Stimulated activated CD8-positive, alpha-beta memory T cell treated with anti-CD3 and anti-CD28 coated beads, Interleukin-7, amount 100 ng/mL, for 1 hour (primary cell): Measurements from ENCODE around the gene DYRK1B.

ENCODE experiments used
- DNase-seq, 2 donors: peaks; one replicate each; pipeline ENCODE4 v3.0.0-alpha.2; 2020; ENCODE audit warnings: low read depth in 2 of 2

Gene DYRK1B

DNA sequence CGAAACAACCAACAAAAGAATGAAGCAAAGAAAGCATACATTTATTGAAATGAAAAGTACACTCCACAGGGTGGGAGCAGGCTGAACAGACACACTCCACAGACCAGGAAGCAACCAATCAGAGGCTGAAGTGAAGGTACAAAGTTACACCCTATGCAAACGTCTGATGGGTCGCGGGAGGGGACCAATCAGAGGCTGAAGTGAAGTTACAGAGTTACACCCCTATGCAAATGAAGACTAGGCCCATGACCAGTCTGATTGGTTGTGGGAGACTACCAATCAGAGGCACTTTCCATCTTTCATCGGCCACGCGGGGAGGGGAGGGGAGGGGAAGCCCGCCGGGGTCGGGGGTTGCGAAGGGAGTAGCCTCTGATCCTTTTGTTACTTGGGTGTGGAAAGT is 24.6 kb upstream of the DYRK1B start:
- DNase-seq, result no peak

DNA sequence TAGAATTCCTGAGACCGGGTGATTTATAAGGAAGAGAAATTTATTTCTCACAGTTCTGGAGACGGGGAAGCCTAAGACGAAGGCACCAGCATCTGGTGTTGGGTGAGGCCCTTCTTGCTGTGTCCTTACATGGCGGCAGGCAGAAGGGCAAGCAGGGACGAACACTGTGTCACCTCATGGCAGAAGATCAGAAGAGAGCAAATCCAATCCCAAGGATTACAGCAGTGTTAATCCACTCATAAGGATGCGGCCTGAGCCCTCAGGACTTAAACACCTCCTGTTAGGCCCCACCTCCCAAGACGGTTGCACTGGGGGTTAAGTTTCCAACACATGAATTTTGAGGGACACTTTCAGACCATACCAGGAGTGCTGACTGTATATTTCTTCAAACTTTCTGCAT is 18.9 kb upstream of the DYRK1B start:
- no peak for DNase-seq

DNA sequence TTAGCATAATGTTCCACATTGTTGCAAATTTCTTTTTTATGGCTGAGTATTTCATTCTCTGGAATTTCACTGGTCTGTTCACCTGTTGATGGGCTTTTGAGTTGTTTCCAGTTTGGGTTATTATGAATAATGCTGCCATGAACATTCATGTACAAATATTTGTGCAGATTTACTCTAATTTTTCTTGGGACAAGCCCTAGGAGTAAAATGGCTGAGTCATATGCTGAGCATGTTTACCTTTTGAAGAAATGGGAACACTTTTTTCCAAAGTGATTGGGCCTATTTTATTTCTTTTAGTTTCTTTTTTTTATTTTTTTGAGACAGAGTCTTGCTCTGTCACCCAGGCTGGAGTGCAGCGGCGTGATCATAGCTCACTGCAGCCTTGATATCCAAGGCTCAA is 16.9 kb upstream of the DYRK1B start:
- DNase-seq, result no peak

DNA sequence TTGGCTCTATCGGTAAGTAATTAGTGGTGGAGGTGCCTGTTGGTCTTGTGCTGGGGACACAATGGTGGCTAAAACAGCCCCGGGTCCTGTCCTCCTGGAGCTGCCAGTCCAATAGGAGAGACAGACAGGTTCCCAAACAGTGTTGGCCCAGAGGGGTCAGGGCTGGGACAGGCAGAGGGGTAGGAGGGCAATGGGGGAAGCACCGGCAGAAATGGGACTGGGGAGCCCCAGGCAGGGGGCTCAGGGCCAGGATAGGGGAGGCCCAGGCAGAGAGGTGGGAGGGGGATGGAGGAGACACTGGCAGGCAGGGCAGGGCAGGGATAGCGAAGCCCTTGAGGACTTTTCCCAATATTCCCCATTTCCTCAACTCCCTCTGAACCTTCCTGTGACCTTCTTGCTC is 14.4 kb upstream of the DYRK1B start:
- DNase-seq, result no peak

DNA sequence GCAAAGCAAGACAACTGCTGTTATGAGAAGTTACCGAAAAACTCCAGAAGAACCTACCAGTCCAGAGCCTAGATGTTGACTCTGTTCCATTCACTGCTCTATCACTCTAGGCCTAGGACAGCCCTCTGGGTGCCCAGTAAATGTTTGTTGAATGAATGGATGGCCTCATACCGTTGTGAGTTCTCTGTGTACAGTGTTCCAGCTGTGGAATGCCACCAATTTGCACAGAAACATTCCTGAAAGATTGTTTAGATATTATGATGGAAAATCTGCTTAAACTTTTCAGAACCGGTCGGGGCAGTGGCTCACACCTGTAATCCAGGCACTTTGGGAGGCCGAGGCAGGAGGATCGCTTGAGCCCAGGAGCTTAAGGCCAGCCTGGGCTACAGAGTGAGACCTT is 13.6 kb upstream of the DYRK1B start:
- no peak for DNase-seq

DNA sequence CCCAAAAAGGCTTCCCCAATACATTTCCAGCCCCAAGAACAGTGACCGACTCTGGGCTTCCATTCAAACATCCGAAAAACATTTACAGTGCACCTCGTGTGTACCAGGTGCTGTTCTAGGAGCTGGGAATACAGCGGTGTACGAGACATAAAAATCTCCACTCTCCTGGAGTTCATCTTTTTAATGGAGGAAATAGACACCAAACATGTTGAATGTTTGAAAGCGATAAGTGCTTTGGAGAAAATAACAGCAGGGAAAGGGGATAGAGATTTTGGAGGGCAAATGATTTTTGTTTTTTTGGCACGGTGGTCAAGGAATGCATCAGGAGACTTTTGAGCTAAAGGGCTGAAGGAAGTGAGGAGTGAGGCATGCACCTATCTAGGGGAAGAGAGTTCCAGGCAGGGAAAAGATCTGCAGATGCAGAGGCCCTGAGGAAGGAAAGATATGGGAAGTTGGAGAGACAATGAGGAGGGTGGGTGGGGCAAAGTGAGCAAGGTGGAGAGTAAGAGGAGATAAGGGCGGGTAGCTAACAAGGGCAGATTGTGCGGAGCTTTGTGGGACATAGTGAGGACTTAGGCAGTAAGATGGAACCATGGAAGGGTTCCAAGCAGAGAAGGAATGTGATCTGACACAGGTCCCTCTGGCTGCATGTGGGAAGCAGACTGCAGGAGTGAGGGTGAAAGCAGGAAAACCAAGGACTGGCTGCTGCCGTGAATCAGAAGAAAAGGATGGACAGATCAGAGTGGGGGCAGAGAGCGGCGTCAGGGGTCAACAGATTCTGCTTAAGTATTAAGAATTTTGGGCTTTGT is 12.9 kb upstream of the DYRK1B start:
- DNase-seq, result no peak

DNA sequence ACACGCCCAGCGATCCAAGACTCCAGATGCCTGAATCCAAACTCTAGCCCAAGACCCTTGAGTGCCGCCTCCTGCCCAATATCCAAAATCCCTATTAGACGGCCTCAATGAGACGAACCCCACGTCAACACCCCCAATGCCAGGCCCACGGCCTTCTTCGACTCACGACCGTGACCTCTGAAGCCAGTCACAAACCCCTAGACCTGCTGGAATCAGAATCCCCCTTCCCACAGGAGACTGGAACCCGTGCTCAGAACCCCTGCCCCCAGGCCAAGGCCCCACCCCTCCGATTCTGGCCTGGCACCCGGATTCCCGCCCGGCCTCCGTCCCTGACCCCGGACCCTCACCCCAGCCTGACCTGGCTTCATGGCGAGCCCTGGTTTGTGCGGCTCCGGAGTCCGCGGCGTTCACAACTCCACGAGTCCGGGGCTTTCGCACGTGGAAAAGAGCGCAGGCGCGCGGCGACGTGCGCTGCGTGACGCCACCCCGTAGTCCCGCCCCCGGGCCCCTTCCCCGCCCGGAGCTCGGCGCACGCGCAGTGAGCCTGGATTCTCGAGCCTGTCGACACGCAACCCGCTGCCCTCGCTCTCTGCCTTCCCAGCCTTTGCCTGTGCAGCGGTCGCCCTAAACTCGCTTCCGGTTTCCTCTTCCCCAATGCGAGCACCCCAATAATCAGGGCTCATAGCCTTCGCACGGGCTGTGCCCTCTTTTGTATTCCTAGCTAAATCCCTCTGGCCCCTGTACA is 12.1 kb upstream of the DYRK1B start, which contains the start of gene FBL:
TSS of gene FBL (minus strand) at position 447 of the 745 bp plus-strand sequence. CDS start at position 368, 79 bp downstream.
- DNase-seq, result peak; percentile 97 to 98

DNA sequence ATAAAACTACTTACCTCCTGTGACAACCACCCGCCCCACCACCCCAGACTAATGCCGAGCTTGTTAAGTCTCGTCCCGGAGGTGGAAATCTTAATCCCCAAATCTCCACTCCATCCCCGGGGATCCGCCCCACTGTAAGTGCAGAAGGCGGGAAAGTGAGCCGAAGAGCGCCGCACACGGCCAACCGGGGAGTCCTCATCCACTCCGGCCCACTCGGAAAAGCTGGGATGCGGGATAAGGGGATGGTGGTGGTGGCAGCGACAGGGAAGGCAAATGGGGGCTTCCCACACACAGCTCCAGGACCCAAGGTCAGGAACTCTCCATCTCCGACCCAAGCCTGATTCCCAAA is 11.6 kb upstream of the DYRK1B start:
- DNase-seq, result no peak

DNA sequence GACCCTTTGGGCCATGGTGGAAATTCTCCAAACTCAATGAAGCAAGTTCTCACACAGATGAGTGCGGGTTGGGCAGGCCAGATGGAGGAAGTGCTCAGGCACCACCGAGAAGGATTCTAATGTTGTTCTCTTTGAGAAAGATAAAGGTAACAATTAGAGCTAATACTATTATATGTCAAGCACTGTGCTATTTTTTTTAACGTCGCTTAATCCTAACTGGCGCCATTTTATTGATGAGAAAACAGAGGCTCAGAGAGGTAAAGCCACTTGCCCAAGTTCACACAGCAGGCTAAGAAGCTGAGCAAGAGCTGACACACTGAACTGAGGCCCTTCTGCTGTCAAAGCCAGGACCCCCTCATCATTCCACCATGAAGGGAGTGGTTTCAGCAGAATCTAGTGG is 11.2 kb upstream of the DYRK1B start:
- no peak for DNase-seq

DNA sequence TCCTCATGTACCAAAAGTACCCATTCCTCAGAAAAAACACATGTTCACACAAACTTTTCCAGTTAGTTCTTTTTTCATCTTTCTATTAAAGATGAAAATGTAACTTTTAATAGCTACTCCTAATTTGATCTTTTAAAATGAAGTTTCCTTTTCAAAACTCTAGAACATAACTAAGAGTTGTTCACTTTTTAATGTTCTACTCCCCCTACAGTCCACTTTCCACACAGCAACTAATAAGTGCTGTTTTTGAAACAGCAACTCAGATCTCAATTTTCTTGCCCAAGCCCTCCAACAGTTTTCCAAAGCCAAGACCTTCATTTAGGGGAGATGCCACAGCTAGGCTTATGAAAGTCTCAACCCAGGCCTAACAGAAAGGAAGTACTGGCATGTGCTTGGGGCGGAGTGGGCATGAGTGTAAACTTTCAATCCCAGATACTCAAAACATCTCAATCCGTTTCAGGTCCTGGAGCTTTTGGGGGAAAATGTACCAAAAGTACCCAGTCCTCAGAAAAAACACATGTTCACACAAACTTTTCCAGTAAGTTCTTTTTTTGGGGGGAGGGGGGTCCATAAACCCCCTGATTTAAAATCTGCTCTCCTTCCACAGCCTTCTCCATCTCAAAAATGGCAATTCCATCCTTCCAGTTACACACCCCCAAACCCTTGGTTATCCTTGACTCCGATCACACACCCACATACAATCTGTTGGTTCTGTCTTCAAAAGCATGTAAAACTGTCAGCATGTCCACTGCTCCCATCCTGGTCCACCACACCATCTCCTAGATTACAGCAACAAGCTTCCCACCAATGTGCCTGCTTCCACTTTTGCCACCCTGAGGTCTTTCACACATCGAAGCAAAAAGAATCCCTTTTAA is 10.2 kb upstream of the DYRK1B start:
- no peak for DNase-seq

DNA sequence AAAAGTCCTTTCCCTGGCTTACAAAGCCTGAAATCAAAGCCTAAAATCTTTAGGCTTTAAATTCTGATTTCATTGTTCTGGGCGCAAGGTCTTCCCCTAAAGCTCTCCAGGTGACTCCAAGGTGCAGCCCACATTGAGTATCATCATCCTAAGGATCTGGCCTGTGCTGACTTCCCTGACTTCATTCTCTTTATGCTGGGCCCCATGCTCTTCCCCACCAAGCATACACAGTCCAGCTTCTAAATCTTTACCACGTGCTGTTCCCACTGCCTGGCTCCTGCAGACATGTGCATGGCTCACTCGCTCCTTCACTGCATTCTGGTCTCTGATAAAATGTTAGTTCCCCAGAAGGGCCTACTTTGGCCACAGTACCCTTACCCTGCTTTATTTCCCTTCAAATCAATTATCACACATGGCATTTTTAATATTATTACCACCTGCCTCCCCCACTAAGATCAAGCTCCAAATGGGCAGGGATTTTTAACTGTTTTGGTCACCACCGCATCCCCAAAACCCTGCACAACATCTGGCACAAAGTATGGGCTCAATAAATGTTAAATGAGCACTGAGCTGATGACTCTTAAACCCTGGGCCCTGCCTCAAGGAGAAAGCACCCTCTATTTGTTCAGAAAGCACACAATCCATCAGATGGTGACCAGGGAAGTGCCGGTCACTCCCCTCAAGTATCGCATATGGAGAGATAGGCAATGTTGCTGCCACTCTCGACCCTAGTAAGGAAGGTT is 8.9 kb upstream of the DYRK1B start:
- DNase-seq, result no peak

DNA sequence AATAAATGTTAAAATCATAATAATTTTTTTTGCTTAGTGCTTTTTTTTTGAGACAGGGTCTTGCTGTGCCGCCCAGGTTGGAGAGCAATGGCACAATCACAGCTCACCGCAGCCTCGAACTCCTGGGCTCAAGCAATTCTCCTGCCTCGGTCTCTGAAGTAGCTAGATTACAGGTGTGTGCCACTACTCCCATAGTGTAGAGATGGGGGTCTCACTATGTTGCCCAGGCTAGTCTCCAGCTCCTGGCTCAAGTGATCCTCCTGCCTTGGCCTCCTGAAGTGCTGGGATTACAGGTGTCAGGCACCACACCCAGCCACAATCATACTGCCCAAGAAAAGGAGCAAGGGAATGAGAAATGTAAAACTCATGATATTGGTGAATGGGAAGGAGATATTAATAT is 7.1 kb upstream of the DYRK1B start:
- DNase-seq, result no peak

DNA sequence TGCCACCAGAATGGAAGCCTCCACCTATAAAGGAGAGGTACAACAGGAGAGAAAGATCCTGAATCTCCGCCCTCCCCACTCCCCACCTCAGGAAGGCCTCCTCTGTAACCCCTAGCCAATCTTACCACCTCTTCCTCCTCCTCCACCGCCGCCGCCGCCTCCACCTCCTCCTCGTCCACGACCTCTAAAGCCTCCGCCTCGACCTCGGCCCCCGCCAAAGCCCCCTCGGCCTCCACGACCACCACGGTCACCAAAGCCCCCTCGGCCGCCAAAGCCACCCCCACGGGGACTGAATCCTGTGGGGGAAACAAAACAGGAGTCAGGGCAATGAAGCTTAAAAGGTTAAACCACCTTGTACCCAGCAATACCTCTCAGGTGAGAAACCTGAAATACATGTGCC is 6.5 kb upstream of the DYRK1B start:
- DNase-seq, result no peak

DNA sequence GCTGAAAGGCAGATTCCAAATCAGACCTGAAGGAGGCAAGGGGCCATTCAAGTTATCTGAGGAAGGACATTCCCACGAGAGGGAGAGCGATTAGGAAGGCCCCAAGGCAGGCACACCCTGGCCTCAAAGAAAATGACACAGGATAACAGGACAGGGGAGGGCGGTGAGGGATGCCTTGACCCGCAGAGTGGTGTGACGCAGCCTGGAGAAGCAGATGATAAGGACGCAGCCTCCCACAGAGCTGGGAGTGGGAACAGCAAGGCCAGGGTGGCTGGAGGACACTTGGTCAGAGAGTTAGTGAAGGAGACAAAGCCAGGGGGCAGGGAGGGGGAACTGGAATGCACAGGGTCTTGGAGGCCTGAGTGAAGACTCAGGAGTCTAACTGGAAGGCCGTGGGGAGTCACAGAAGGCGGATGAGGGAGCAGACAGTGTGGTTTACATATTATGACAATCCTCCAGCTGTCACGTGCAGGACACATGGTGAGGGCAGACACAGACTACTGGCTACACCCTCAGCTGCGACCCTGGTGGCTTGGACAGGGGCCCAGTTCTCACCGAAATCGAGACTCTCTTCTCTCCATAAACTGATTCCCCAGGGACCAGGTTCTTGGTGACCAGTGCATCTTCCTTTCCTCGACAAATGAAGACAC is 5.8 kb upstream of the DYRK1B start:
- no peak for DNase-seq

DNA sequence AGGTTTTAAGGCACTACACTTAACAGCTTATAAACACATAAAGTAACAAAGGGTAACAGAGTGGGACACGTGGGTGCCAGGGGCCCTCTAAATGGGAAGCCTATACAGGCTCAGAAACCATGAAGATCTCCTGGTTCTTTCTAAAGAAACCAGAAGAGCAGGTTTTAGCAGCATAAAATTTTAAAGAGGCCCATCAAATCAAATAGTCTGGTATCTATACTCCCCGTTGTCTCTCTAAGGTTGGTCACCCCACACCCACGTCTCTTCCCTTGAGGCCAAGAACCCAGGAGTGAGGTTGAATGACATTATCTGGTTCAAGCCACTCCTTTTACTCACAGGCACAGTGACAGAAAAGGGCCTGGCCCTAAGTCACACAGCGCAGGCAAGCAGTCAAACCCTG is 4.6 kb upstream of the DYRK1B start:
- DNase-seq, result no peak

DNA sequence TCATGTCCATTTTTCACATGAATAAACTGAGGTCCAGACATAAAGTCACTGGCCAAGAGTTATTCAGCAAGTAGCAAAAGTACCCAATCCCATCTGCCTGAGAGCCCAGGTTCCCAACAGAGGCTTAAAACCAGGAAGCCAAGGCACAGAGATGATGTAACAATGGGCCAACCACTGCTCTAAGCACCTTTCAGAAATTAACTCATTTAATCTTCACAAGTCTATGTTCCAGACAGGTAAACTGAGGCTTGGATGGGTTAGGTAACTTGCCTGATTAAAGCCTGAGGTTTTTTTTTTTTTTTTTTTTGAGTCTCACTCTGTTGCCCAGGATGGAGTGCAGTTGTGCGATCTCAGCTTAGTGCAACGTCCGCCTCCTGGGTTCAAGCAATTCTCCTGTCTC is 4.0 kb upstream of the DYRK1B start:
- DNase-seq, result no peak

DNA sequence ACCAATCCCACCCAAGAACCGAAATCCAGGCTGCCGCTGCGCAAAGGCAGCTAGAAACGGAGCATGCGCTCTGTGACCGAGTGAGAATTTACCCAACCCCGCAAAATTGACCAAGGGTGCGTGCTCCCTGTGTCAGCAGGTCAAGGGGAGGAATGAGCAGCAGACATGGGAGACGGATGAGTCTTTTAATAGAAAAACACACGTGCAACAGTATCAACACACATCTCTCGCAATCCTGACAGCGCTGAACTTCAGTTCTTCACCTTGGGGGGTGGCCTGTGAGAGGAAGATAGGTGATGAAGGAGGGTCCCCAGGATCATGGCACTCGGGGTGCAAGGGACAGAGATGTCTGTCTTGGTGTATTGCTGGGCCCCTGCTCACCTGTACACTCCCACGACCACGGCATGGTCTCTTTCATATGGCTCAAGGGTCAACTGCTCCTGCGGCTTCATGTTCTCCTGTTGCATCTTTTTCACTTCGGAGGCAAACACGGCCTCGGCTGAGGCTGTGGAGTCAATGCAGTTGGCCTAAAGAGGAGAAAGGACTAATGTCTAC is 402 bp upstream of the DYRK1B start:
- DNase-seq, result no peak

DNA sequence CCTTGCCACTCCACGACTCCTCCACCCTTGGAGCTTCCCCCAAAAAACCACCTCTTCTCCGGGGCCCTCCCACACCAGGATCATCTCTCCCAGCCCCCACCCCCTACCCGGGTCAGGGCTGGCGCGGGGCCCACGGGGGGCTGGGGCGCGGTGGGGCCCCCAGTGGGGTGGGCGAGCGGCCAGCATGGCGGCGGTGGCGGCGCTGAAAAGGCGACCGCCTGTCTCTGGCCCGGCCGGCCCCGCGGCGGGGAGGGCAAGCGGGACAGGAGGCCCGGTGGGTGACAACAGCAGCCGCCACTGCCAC is 850 bp downstream of the DYRK1B start:
- DNase-seq, result no peak

DNA sequence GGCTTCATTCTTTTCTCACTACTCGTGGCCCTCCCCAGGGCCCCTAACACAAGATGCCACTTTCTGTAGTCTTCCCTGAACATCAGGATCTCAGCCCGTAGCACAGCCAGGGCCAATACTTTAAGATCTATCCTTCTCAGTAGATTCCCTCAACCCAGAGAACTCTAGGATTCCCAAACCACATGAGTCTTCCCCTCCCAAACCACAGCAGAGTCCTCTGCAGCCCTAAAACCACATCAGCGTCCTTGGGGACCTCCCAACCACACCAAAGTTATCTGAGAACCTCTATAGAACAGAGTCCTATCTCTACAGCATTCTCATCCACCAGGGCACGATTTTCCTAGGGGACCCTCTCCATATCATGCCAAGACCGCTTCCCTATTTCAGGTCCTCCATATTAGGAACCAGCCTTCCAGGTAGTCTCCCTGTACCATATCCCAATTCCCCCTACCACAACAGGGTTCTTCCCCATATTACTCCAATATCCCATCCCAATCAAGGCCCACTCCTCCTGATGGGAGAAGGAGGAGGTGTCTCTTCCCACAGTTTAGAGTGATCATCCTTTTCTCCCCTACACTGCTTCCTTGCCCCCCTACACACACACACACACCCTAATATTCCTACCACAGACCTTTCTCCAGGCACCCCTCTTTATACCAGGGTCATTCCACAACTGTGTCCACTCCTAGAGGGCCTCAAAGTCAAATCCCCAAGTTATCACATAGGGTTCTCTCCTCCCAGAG is 1.4 kb downstream of the DYRK1B start:
- no peak for DNase-seq

DNA sequence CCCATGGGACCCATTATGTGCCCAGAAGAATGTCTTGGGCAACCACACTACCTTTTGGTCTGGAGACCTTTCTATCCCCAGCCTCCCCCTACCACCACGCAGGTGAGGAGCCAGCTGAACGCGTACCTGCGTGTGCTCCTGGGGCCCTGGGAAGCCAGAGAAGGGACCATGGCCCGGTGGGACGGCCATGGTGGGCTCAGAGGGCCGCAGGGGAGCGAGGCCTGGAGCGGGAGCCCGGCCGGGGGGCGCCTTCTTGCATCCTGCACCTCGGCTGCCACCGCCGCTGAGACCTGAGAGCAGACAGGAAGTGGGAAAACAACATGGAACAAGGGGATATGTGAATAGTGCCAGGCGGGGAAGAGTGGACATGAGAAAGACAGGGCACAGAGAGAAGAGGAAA is 2.3 kb downstream of the DYRK1B start:
- DNase-seq, result no peak
